Esophagus muscularis mucosa (tissue), 4 donors: ENCODE data around the gene ZNF592. TPM values are rescaled to one million over a fixed set of nuclear protein-coding genes. Genes with fewer than 3 reads are reported as not detected.

Experiments
- DNase-seq: peaks from one replicate; pipeline ENCODE4 v3.0.0-alpha.2; 2017; ENCODE audit errors: extremely low spot score
- H3K27ac ChIP-seq, 4 donors: fragments of 200-600 bp; sonication (generic); replicated peaks in 1 of 4; 1 replicate in 3 of 4; 2 replicates in 1 of 4; pipeline ENCODE4 v1.5.1; 2016 to 2019; ENCODE audit warnings: mild to moderate bottlenecking in 1 of 4
- H3K27me3 ChIP-seq, 4 donors: fragments of 200-600 bp; sonication (generic); one replicate each; pipeline versions ENCODE4 v1.5.1 to v1.6.0; 2016 to 2019
- H3K36me3 ChIP-seq, 4 donors: fragments of 200-600 bp; sonication (generic); one replicate each; pipeline ENCODE4 v1.5.1; 2016 to 2019
- H3K4me1 ChIP-seq, 4 donors: fragments of 200-600 bp; sonication (generic); one replicate each; pipeline ENCODE4 v1.5.1; 2016 to 2019
- H3K4me3 ChIP-seq, 4 donors: fragments of 200-600 bp; sonication (generic); 1 replicate in 2 of 4; 2 replicates in 2 of 4; pipeline ENCODE4 v1.5.1; 2016 to 2019; ENCODE audit warnings: mild to moderate bottlenecking in 4 of 4, moderate library complexity in 1 of 4
- H3K9me3 ChIP-seq, 4 donors: fragments of 200-600 bp; sonication (generic); 1 replicate in 3 of 4; 2 replicates in 1 of 4; pipeline ENCODE4 v1.5.1; 2016 to 2019
- CTCF ChIP-seq, 3 experiments: fragments of 200-600 bp in 2 of 3; fragments of 450-650 bp in 1 of 3; sonication (generic) in 2 of 3; IDR thresholded peaks; one replicate each; pipeline ENCODE4 v1.5.1; 2017 to 2019; ENCODE audit warnings: antibody characterized with exemption in 3 of 3, mild to moderate bottlenecking in 2 of 3, moderate library complexity in 1 of 3
- EP300 ChIP-seq: sonication (generic); formaldehyde crosslinking; IDR thresholded peaks from one replicate; pipeline ENCODE4 v1.6.1; 2017; ENCODE audit warnings: antibody characterized with exemption
- POLR2A ChIP-seq: fragments of 450-650 bp; IDR thresholded peaks from one replicate; pipeline ENCODE4 v1.6.1; 2017; ENCODE audit warnings: antibody characterized with exemption, moderate library complexity, mild to moderate bottlenecking, low read depth
- POLR2AphosphoS5 ChIP-seq, 2 donors: sonication (generic); formaldehyde crosslinking; IDR thresholded peaks; one replicate each; pipeline ENCODE4 v1.6.1; 2017; ENCODE audit warnings: antibody characterized with exemption in 2 of 2
- WGBS: methylation state at CpG from one replicate; pipeline ENCODE4 v1.1.5; 2018; 5-methylcytosine and 5-hydroxymethylcytosine counted together
- intact Hi-C: fragments of 100-400 bp; cut with DNase I; formaldehyde crosslinking; loops from one replicate; pipeline ENCODE4 v1.15.1; 2023
- total RNA-seq, 4 donors: library from RNA; depleted of rRNA; stranded (reverse); fragments of >200 nt; gene quantifications; one replicate each; pipeline versions ENCODE4 v1.1.0 to v1.2.1, GENCODE V29; 2016

ZNF592 gene
- total RNA-seq, 4 donors from 2014 or later: 13.8 to 22.3 (median 20.2) TPM

- WGBS: 39% methylated on average over 12 of the region's 14 CpGs
Observed at GRCh38 chr15:84828086-84828908, 79.9 kb downstream of the ZNF592 start.

GRCh38 chr15:84829428-84829827 is 81.0 kb downstream of the ZNF592 start:
- TF ChIP-seq CTCF (IDR thresholded peaks at IDR 0.05) (no peak), POLR2AphosphoS5 (IDR thresholded peaks at IDR 0.05) (no peak), POLR2A (no peak), EP300 (no peak)

More at GRCh38 chr15:84828086-84828908, 79.9 kb downstream of the ZNF592 start:
- peaks cover 0 to 18% (median 0%) of the 10 kb centered on the region in 4 donors for H3K36me3 ChIP-seq
- peaks cover 67 to 78% (median 77%) of the 10 kb centered on the region in 4 donors for H3K4me1 ChIP-seq
- intact Hi-C loops: no loop called here
- H3K27me3 ChIP-seq: no peaks in the 10 kb centered on the region
- no peak overlapping the region for H3K4me3 ChIP-seq
- no peak for DNase-seq
- no peaks in the 10 kb centered on the region for H3K9me3 ChIP-seq
- TF ChIP-seq EP300 (no peak), POLR2AphosphoS5 (IDR thresholded peaks at IDR 0.05) (peak; percentile 5 to 59)
- H3K27ac ChIP-seq: peak overlapping the region; percentile 10 to 72 (median 63)

GRCh38 chr15:84830036-84830435 is 81.6 kb downstream of the ZNF592 start:
- Histone ChIP-seq H3K4me3 (no peak overlapping the region), H3K4me1 (peaks cover 62 to 79% (median 69%) of the 10 kb centered on the region in 4 donors), H3K27ac (peak overlapping the region in 3 of 4 donors; percentile 6 to 62 (median 35)), H3K36me3 (peaks cover 0 to 28% (median 2%) of the 10 kb centered on the region in 4 donors), H3K9me3 (no peaks in the 10 kb centered on the region), H3K27me3 (no peaks in the 10 kb centered on the region)
- TF ChIP-seq CTCF (IDR thresholded peaks at IDR 0.05) (no peak), EP300 (no peak), POLR2A (no peak), POLR2AphosphoS5 (IDR thresholded peaks at IDR 0.05) (no peak)
- DNase-seq: no peak
- intact Hi-C loops: no loop called here
- 65% methylated on average over 2 of the region's 2 CpGs for WGBS

More at GRCh38 chr15:84829428-84829827, 81.0 kb downstream of the ZNF592 start:
- peak overlapping the region in 1 of 4 donors; percentile 1 for H3K27ac ChIP-seq
- H3K9me3 ChIP-seq: no peaks in the 10 kb centered on the region
- H3K36me3 ChIP-seq: peaks cover 0 to 23% (median 0%) of the 10 kb centered on the region in 4 donors
- DNase-seq: no peak
- H3K4me1 ChIP-seq: peaks cover 62 to 77% (median 72%) of the 10 kb centered on the region in 4 donors
- H3K4me3 ChIP-seq: no peak overlapping the region
- H3K27me3 ChIP-seq: no peaks in the 10 kb centered on the region
- intact Hi-C loops: no loop called here
- 93% methylated on average over 8 of the region's 8 CpGs for WGBS

DNA sequence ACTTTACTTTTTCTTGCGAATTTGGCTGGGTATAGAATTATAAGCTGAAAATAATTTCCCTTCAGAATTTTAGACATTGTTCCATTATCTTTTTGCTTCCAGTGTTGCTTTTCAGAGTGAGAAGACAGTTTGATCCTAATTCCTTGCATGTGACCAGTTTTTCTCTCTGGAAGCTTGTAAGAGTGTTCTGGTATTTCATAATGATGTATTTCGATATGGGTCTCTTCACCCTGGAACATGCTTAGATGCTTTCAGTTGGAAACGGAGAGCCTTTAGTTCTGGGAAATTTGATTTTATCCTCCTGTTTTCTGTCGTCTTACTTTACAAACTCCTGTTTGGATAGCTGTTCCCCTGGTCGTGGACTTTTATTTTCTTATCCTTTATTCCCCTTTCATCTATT is 82.6 kb downstream of the ZNF592 start:
- Histone ChIP-seq H3K4me1 (peaks cover 61 to 81% (median 73%) of the 10 kb centered on the region in 4 donors), H3K27ac (peak overlapping the region in 3 of 4 donors; percentile 6 to 62 (median 35))
- WGBS: 81% methylated on average over 5 of the region's 5 CpGs

More for the DNA sequence above, 82.6 kb downstream of the ZNF592 start:
- no peak for TF ChIP-seq POLR2A
- TF ChIP-seq POLR2AphosphoS5 (IDR thresholded peaks at IDR 0.05): no peak
- no peak for TF ChIP-seq EP300
- no peak for TF ChIP-seq CTCF (IDR thresholded peaks at IDR 0.05)
- peaks cover 0 to 28% (median 3%) of the 10 kb centered on the region in 4 donors for H3K36me3 ChIP-seq
- intact Hi-C loops: no loop called here
- DNase-seq: no peak
- no peaks in the 10 kb centered on the region for H3K9me3 ChIP-seq
- no peaks in the 10 kb centered on the region for H3K27me3 ChIP-seq
- no peak overlapping the region for H3K4me3 ChIP-seq
